Body of pancreas (tissue), 4 donors: Measurements from ENCODE around the gene DDA1. TPM values are rescaled to one million over a fixed set of nuclear protein-coding genes. Genes with fewer than 3 reads are reported as not detected.

Source experiments
- ATAC-seq: fragments of 150-250 bp; one replicate; pipeline ENCODE4 v1.9.1; 2016
- DNase-seq, 4 donors: peaks; one replicate each; pipeline ENCODE4 v3.0.0-alpha.2; 2019
- H3K27ac ChIP-seq, 4 donors: fragments of 200-600 bp; sonication (generic); 1 replicate in 3 of 4; 2 replicates in 1 of 4; pipeline versions ENCODE4 v1.5.1 to v1.6.1; 2016 to 2019; ENCODE audit warnings: mild to moderate bottlenecking in 1 of 4, mixed read lengths in 1 of 4, moderate library complexity in 1 of 4
- H3K27me3 ChIP-seq, 2 donors: fragments of 200-600 bp; sonication (generic); one replicate each; pipeline ENCODE4 v1.6.0; 2016; ENCODE audit warnings: mild to moderate bottlenecking in 1 of 2
- H3K36me3 ChIP-seq, 2 donors: fragments of 200-600 bp; sonication (generic); replicated peaks in 1 of 2; 2 replicates each; pipeline ENCODE4 v1.5.1; 2016; ENCODE audit warnings: low read depth in 2 of 2; ENCODE audit not compliant: insufficient read depth in 1 of 2
- H3K4me1 ChIP-seq: fragments of 200-600 bp; sonication (generic); one replicate; pipeline ENCODE4 v1.6.0; 2016
- H3K4me3 ChIP-seq, 2 donors: fragments of 200-600 bp; sonication (generic); 1 replicate in 1 of 2; 2 replicates in 1 of 2; pipeline ENCODE4 v1.5.1; 2016 to 2019
- H3K9me3 ChIP-seq, 3 donors: fragments of 200-600 bp; sonication (generic); 1 replicate in 2 of 3; 2 replicates in 1 of 3; pipeline ENCODE4 v1.5.1; 2016
- CTCF ChIP-seq, 7 experiments: fragments of 450-650 bp in 4 of 7; fragments of 200-600 bp in 3 of 7; sonication (generic) in 3 of 7; IDR thresholded peaks; one replicate each; pipeline ENCODE4 v1.5.1; 2016 to 2019; ENCODE audit warnings: antibody characterized with exemption in 7 of 7
- POLR2A ChIP-seq, 3 donors: fragments of 450-650 bp; IDR thresholded peaks; one replicate each; pipeline ENCODE4 v1.6.1; 2016; ENCODE audit warnings: antibody characterized with exemption in 3 of 3, mild to moderate bottlenecking in 2 of 3
- WGBS, 2 donors: methylation state at CpG; one replicate each; pipeline ENCODE4 v1.1.5; 2017; 5-methylcytosine and 5-hydroxymethylcytosine counted together
- intact Hi-C: fragments of 100-400 bp; cut with DNase I; formaldehyde crosslinking; loops from one replicate; pipeline ENCODE4 v1.15.1; 2023
- total RNA-seq, 2 donors: library from RNA; depleted of rRNA; stranded (reverse); fragments of >200 nt; gene quantifications; one replicate each; pipeline ENCODE4 v1.1.0, GENCODE V29; 2016

DDA1 gene
- total RNA-seq, 2 donors from 2014 or later = 3.3 to 6.2 TPM

- WGBS, 2 donors = 82 to 91% methylated on average over 15 to 19 of the region's 19 CpGs
- no peak for TF ChIP-seq CTCF (IDR thresholded peaks at IDR 0.05)
- no peak for TF ChIP-seq POLR2A (IDR thresholded peaks at IDR 0.05)
- Histone ChIP-seq H3K4me1 (peaks cover 29% of the 10 kb centered on the region), H3K27me3 (no peaks in the 10 kb centered on the region), H3K4me3 (no peak overlapping the region), H3K27ac (no peak overlapping the region), H3K36me3 (peaks cover 0 to 4% of the 10 kb centered on the region in 2 donors), H3K9me3 (no peaks in the 10 kb centered on the region)
- DNase-seq (no peak), ATAC-seq (no peak)
- intact Hi-C loops = no loop called here
Observed at GRCh38 chr19:17314007-17314593, 4.7 kb downstream of the DDA1 start.

GRCh38 chr19:17318966-17319365, 9.6 kb downstream of the DDA1 start:
- Histone ChIP-seq H3K27ac (no peak overlapping the region), H3K4me3 (no peak overlapping the region), H3K36me3 (peaks cover 5 to 7% of the 10 kb centered on the region in 2 donors), H3K27me3 (no peaks in the 10 kb centered on the region), H3K9me3 (no peaks in the 10 kb centered on the region), H3K4me1 (no peaks in the 10 kb centered on the region)
- no peak for TF ChIP-seq CTCF (IDR thresholded peaks at IDR 0.05)
- no peak for TF ChIP-seq POLR2A (IDR thresholded peaks at IDR 0.05)
- WGBS, 2 donors = 83% methylated on average over 6 of the region's 6 CpGs; no CpG with 5 or more reads in 1 of the 2 donors
- intact Hi-C loops = no loop called here
- ATAC-seq = no peak
- DNase-seq = no peak

- intact Hi-C loops = no loop called here
- WGBS, 2 donors = 89 to 92% methylated on average over 35 to 40 of the region's 40 CpGs
Observed at GRCh38 chr19:17319473-17320238, 10.3 kb downstream of the DDA1 start.

GRCh38 chr19:17320435-17320834, 11.1 kb downstream of the DDA1 start:
- Histone ChIP-seq H3K4me1 (no peaks in the 10 kb centered on the region), H3K27me3 (no peaks in the 10 kb centered on the region), H3K27ac (no peak overlapping the region), H3K36me3 (peaks cover 4 to 5% of the 10 kb centered on the region in 2 donors), H3K9me3 (no peaks in the 10 kb centered on the region), H3K4me3 (no peak overlapping the region)
- no peak for TF ChIP-seq CTCF (IDR thresholded peaks at IDR 0.05)
- no peak for TF ChIP-seq POLR2A (IDR thresholded peaks at IDR 0.05)
- 79 to 96% methylated on average over 4 to 11 of the region's 11 CpGs for WGBS, 2 donors
- DNase-seq = no peak
- intact Hi-C loops = no loop called here
- no peak for ATAC-seq

More at GRCh38 chr19:17319473-17320238, 10.3 kb downstream of the DDA1 start:
- TF ChIP-seq POLR2A (IDR thresholded peaks at IDR 0.05) = no peak
- no peak for TF ChIP-seq CTCF (IDR thresholded peaks at IDR 0.05)
- DNase-seq (no peak), ATAC-seq (no peak)
- Histone ChIP-seq H3K36me3 (peaks cover 4 to 5% of the 10 kb centered on the region in 2 donors), H3K27ac (no peak overlapping the region), H3K27me3 (no peaks in the 10 kb centered on the region), H3K9me3 (no peaks in the 10 kb centered on the region), H3K4me3 (no peak overlapping the region), H3K4me1 (no peaks in the 10 kb centered on the region)
